Cardiac fibroblast (primary cell): ENCODE results near the gene ARHGEF11.
A peak's percentile ranks its signal among the peaks of the same experiment; 100 is the strongest.

Source experiments
- DNase-seq, 2 donors: peaks; one replicate each; pipeline versions ENCODE4 v3.0.0 to v3.0.0-alpha.2; 2010; ENCODE audit warnings: low read depth in 2 of 2
- H3K4me3 ChIP-seq, 2 donors: replicated peaks in 1 of 2; 1 replicate in 1 of 2; 2 replicates in 1 of 2; pipeline ENCODE4 v1.5.1; 2011; ENCODE audit warnings: low read depth in 2 of 2, low read length in 2 of 2, mild to moderate bottlenecking in 2 of 2, moderate library complexity in 1 of 2
- CTCF ChIP-seq: IDR thresholded peaks from one replicate; pipeline ENCODE4 v1.5.1; 2011; ENCODE audit warnings: low read depth, mild to moderate bottlenecking, low read length, inconsistent platforms

The ARHGEF11 gene

GRCh38 chr1:157006676-157007075, 38.9 kb downstream of the ARHGEF11 start:
- DNase-seq: no peak
- no peak overlapping the region for H3K4me3 ChIP-seq
- no peak for TF ChIP-seq CTCF

GRCh38 chr1:157005965-157006364, 39.6 kb downstream of the ARHGEF11 start:
- no peak for DNase-seq
- no peak overlapping the region for H3K4me3 ChIP-seq
- TF ChIP-seq CTCF: no peak

GRCh38 chr1:157004806-157005205, 40.7 kb downstream of the ARHGEF11 start:
- no peak overlapping the region for H3K4me3 ChIP-seq
- DNase-seq: peak; percentile 12 to 61
- no peak for TF ChIP-seq CTCF

- DNase-seq: no peak
- TF ChIP-seq CTCF: no peak
Measured at GRCh38 chr1:157004327-157004726, 41.2 kb downstream of the ARHGEF11 start.

GRCh38 chr1:157001304-157001703, 44.2 kb downstream of the ARHGEF11 start:
- TF ChIP-seq CTCF: no peak
- no peak overlapping the region for H3K4me3 ChIP-seq
- DNase-seq: peak in 1 of 2 donors; percentile 18

More at GRCh38 chr1:157004327-157004726, 41.2 kb downstream of the ARHGEF11 start:
- H3K4me3 ChIP-seq: no peak overlapping the region

GRCh38 chr1:157000686-157001085, 44.9 kb downstream of the ARHGEF11 start:
- TF ChIP-seq CTCF: no peak
- peak in 1 of 2 donors; percentile 9 for DNase-seq
- no peak overlapping the region for H3K4me3 ChIP-seq

- no peak for TF ChIP-seq CTCF
- no peak for DNase-seq
- H3K4me3 ChIP-seq: no peak overlapping the region
Measured at GRCh38 chr1:156999596-157000320, 45.8 kb downstream of the ARHGEF11 start.
